ENCODE measurements around the gene NKX1-2. TPM values are rescaled to one million over a fixed set of nuclear protein-coding genes. Genes with fewer than 3 reads are reported as not detected.

NKX1-2 gene
- polyA plus RNA-seq, 1 of the 3 experiments (the other 2 are of a cell fraction) = not detected

GRCh38 chr10:124481717-124482116, 31.9 kb upstream of the NKX1-2 start:
- Histone ChIP-seq H2AFZ (ENCODE audit: low read depth) (no peak overlapping the region), H3F3A (replicated peaks; ENCODE audit: insufficient read depth) (no peaks in the 10 kb centered on the region), H3K9ac (no peak overlapping the region), H3K9me2 (no peaks in the 10 kb centered on the region), H4K20me1 (ENCODE audit: insufficient read depth) (no peaks in the 10 kb centered on the region), H3K27me3 (ENCODE audit: insufficient read depth) (no peaks in the 10 kb centered on the region), H3K27ac (ENCODE audit: low read depth in 2 of 2, low read length in 1 of 2) (no peak overlapping the region), H3K4me2 (no peak overlapping the region), H3K9me3 (no peaks in the 10 kb centered on the region), H3K4me3 (ENCODE audit: low read depth in 2 of 2, low read length in 1 of 2) (no peak overlapping the region), H3K79me2 (ENCODE audit: insufficient read depth) (no peaks in the 10 kb centered on the region), H3K4me1 (ENCODE audit: control insufficient read depth in 1 of 2, insufficient read depth in 2 of 2, low read depth in 1 of 2, low read length in 1 of 2) (peaks cover 0 to 7% of the 10 kb centered on the region in 2 experiments; a peak in 1 of 4 replicates), H3K36me3 (replicated peaks in 1 of 2; ENCODE audit: control insufficient read depth in 1 of 2, insufficient read depth in 2 of 2, low read length in 1 of 2) (no peaks in the 10 kb centered on the region)
- CTCF ChIA-PET = interaction anchor here (0.9 kb wide), 1 partner anchor 18 kb away, joined by 3 read pairs; no protein-coding TSS in a partner anchor
- no peak for DNase-seq
- 84% methylated on average over 4 of the region's 6 CpGs for WGBS (ENCODE audit: low lambda C conversion rate)
- POLR2A ChIA-PET = no interaction called here
- no peak for TF ChIP-seq YY1 (IDR thresholded peaks at IDR 0.05; ENCODE audit: low read depth)

DNA sequence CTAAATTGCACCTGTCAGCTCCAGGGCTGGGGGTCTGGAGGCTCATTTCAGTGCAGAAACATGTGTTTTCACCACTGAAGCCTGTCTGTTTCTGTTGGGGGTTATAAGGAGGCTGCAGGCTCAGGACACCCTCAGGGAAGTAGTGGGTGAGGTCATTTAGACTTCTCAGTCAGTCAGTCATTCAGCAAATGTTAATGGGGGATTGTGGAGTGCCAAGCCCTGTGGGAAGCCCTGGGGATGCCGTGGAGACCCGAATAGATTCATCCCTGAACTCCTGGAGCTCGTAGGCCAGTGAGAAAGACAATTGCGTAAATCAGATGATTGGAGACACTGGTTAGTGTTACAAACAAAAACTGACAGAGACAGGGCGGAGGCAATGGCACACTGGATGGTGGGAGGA, 31.0 kb upstream of the NKX1-2 start:
- Histone ChIP-seq H3K79me2 (ENCODE audit: insufficient read depth) (no peaks in the 10 kb centered on the region), H3K9me2 (no peaks in the 10 kb centered on the region), H3K36me3 (replicated peaks in 1 of 2; ENCODE audit: control insufficient read depth in 1 of 2, insufficient read depth in 2 of 2, low read length in 1 of 2) (no peaks in the 10 kb centered on the region), H3F3A (replicated peaks; ENCODE audit: insufficient read depth) (no peaks in the 10 kb centered on the region), H3K4me3 (ENCODE audit: low read depth in 2 of 2, low read length in 1 of 2) (no peak overlapping the region), H3K4me2 (no peak overlapping the region), H3K9ac (no peak overlapping the region), H3K27ac (ENCODE audit: low read depth in 2 of 2, low read length in 1 of 2) (no peak overlapping the region), H3K9me3 (no peaks in the 10 kb centered on the region), H3K4me1 (ENCODE audit: control insufficient read depth in 1 of 2, insufficient read depth in 2 of 2, low read depth in 1 of 2, low read length in 1 of 2) (peaks cover 0 to 7% of the 10 kb centered on the region in 2 experiments; a peak in 1 of 4 replicates), H2AFZ (ENCODE audit: low read depth) (no peak overlapping the region), H4K20me1 (ENCODE audit: insufficient read depth) (no peaks in the 10 kb centered on the region), H3K27me3 (ENCODE audit: insufficient read depth) (no peaks in the 10 kb centered on the region)
- POLR2A ChIA-PET = no interaction called here
- CTCF ChIA-PET = no interaction called here
- DNase-seq = no peak
- WGBS (ENCODE audit: low lambda C conversion rate) = 75% methylated on average over 5 of the region's 5 CpGs
- no peak for TF ChIP-seq USF2 (IDR thresholded peaks at IDR 0.05; ENCODE audit: borderline replicate concordance, low read depth, low read length)
- no peak for TF ChIP-seq POLR2AphosphoS5 (IDR thresholded peaks at IDR 0.05; ENCODE audit: low read depth, low read length)
- no peak for TF ChIP-seq SMC3 (IDR thresholded peaks at IDR 0.05; ENCODE audit: low read depth, low read length)
- TF ChIP-seq, protein P1, sequence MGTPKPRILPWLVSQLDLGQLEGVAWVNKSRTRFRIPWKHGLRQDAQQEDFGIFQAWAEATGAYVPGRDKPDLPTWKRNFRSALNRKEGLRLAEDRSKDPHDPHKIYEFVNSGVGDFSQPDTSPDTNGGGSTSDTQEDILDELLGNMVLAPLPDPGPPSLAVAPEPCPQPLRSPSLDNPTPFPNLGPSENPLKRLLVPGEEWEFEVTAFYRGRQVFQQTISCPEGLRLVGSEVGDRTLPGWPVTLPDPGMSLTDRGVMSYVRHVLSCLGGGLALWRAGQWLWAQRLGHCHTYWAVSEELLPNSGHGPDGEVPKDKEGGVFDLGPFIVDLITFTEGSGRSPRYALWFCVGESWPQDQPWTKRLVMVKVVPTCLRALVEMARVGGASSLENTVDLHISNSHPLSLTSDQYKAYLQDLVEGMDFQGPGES (IDR thresholded peaks at IDR 0.05; ENCODE audit: low read depth, low read length) = no peak
- TF ChIP-seq, protein P2, sequence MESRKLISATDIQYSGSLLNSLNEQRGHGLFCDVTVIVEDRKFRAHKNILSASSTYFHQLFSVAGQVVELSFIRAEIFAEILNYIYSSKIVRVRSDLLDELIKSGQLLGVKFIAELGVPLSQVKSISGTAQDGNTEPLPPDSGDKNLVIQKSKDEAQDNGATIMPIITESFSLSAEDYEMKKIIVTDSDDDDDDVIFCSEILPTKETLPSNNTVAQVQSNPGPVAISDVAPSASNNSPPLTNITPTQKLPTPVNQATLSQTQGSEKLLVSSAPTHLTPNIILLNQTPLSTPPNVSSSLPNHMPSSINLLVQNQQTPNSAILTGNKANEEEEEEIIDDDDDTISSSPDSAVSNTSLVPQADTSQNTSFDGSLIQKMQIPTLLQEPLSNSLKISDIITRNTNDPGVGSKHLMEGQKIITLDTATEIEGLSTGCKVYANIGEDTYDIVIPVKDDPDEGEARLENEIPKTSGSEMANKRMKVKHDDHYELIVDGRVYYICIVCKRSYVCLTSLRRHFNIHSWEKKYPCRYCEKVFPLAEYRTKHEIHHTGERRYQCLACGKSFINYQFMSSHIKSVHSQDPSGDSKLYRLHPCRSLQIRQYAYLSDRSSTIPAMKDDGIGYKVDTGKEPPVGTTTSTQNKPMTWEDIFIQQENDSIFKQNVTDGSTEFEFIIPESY (IDR thresholded peaks at IDR 0.05; ENCODE audit: borderline replicate concordance, low read depth) = no peak
- no peak for TF ChIP-seq TAF1 (IDR thresholded peaks at IDR 0.05; ENCODE audit: borderline replicate concordance, low read depth, low read length)
- TF ChIP-seq FOXJ3 (CRISPR knock-in tag; IDR thresholded peaks at IDR 0.05) = no peak
- no peak for TF ChIP-seq FOXM1 (IDR thresholded peaks at IDR 0.05; ENCODE audit: low read depth)
- TF ChIP-seq SIN3A (IDR thresholded peaks at IDR 0.05; ENCODE audit: borderline replicate concordance, low read depth, low read length) = no peak
- TF ChIP-seq, protein P3, sequence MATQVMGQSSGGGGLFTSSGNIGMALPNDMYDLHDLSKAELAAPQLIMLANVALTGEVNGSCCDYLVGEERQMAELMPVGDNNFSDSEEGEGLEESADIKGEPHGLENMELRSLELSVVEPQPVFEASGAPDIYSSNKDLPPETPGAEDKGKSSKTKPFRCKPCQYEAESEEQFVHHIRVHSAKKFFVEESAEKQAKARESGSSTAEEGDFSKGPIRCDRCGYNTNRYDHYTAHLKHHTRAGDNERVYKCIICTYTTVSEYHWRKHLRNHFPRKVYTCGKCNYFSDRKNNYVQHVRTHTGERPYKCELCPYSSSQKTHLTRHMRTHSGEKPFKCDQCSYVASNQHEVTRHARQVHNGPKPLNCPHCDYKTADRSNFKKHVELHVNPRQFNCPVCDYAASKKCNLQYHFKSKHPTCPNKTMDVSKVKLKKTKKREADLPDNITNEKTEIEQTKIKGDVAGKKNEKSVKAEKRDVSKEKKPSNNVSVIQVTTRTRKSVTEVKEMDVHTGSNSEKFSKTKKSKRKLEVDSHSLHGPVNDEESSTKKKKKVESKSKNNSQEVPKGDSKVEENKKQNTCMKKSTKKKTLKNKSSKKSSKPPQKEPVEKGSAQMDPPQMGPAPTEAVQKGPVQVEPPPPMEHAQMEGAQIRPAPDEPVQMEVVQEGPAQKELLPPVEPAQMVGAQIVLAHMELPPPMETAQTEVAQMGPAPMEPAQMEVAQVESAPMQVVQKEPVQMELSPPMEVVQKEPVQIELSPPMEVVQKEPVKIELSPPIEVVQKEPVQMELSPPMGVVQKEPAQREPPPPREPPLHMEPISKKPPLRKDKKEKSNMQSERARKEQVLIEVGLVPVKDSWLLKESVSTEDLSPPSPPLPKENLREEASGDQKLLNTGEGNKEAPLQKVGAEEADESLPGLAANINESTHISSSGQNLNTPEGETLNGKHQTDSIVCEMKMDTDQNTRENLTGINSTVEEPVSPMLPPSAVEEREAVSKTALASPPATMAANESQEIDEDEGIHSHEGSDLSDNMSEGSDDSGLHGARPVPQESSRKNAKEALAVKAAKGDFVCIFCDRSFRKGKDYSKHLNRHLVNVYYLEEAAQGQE (IDR thresholded peaks at IDR 0.05; ENCODE audit: low read depth, low read length) = no peak
- TF ChIP-seq YY1 (IDR thresholded peaks at IDR 0.05; ENCODE audit: low read depth) = no peak
- TF ChIP-seq, protein P4, sequence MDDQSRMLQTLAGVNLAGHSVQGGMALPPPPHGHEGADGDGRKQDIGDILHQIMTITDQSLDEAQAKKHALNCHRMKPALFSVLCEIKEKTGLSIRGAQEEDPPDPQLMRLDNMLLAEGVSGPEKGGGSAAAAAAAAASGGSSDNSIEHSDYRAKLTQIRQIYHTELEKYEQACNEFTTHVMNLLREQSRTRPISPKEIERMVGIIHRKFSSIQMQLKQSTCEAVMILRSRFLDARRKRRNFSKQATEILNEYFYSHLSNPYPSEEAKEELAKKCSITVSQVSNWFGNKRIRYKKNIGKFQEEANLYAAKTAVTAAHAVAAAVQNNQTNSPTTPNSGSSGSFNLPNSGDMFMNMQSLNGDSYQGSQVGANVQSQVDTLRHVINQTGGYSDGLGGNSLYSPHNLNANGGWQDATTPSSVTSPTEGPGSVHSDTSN (IDR thresholded peaks at IDR 0.05) = no peak
- no peak for TF ChIP-seq RCOR1 (IDR thresholded peaks at IDR 0.05; ENCODE audit: low read length)
- no peak for TF ChIP-seq MAX (IDR thresholded peaks at IDR 0.05; ENCODE audit: low read depth)
- no peak for TF ChIP-seq RXRA (IDR thresholded peaks at IDR 0.05; ENCODE audit: borderline replicate concordance, low read depth)
- TF ChIP-seq TCF12 (IDR thresholded peaks at IDR 0.05) = no peak
- no peak for TF ChIP-seq EP300 (IDR thresholded peaks at IDR 0.05; ENCODE audit: borderline replicate concordance in 1 of 2, low read depth in 1 of 2, low read length in 1 of 2)

Data from SK-N-SH (cell line).